EL (cell line): ENCODE data around the gene PEF1.

Experiments
- DNase-seq: peaks from one replicate; pipeline ENCODE4 v3.0.0-alpha.2; 2016

The PEF1 gene

GRCh38 chr1:31644560-31645273, at the start of gene PEF1:
TSS of gene PEF1 (minus strand) at chr1:31644876. CDS start at chr1:31644864, 12 bp downstream.
- DNase-seq: peak; percentile 98

GRCh38 chr1:31693231-31693630, 48.6 kb upstream of the PEF1 start:
- DNase-seq: no peak

DNA sequence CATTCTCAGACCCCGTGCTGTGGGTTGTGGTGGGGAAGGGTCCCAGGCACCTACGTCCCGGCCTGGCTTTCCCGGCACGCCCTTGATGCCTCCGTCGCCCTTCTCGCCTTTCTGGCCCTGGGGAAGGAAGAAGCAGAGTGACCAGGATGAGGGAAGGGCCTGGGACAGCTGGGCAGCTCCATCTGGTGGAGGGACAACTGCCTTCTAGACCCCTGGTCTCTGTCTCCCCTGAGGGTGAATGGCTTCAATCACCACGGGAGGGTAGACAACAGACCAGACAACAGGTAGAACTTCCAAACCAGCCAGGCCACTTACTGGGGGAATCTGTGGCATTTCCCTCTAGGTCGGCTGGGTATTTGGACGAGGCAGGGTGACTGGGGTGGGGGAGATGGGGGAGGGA, 47.3 kb upstream of the PEF1 start:
- DNase-seq: no peak

GRCh38 chr1:31691446-31691845, 46.8 kb upstream of the PEF1 start:
- no peak for DNase-seq

DNA sequence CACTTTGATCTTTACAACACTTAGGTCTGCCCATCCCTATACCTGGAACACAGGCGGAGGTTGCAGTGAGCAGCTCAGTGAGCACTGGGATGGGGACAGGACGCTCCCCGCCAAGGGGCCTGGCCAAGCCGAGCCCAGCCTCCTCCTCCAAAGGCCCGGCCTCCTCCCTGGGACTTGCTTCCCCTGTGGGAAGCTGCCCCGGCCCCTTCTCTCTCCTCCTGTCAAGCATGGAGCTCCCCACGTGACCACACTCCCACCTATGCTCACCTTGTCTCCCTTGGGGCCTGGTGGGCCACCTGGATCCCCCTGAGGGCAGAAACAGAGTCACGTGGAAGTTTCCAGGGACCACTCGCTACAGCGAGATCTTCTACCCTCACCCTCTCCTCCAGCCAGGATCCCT, 46.2 kb upstream of the PEF1 start:
- no peak for DNase-seq

DNA sequence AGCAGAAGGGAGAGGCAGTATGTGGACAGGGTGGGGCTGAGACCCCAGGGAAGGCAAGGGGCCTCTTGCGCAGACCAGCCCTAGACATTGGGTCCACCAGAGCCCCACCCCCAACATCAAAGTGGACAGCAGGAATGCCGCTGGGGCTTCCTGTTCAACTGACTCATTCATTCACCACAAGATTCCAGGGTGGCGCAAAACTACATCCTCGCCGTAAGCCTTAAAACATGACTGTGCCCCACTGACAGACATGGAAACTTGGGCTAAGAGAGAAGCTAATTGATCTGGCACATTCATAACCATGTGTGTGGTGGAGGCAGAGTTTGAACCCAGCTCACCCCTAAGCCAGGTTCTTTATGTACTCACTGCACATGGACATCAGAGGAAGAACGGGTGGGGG, 45.2 kb upstream of the PEF1 start:
- peak; percentile 97 for DNase-seq

DNA sequence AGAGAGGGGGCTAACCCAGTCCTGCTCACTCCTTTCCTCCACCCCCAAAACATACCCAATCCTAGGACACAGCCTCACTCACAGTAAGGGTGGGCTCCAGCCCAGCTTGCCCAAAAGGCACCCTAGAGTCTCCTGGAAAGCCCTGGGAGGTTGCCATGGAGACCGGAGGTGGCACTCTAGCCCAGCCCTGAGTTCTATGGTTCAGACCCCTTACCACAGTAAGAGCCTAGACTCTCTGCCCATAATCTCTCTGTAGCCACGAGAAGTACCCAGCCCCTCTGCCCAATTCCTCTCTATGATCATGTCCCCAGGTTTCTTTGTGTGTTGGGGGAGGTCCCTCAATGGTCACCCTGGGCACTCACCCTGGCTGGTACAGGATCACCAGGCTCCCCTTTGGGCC, 44.7 kb upstream of the PEF1 start:
- DNase-seq: no peak

- no peak for DNase-seq
These were observed 43.7 kb upstream of the PEF1 start for GRCh38 chr1:31688233-31688918.

GRCh38 chr1:31687601-31688000, 42.9 kb upstream of the PEF1 start:
- DNase-seq: no peak

DNA sequence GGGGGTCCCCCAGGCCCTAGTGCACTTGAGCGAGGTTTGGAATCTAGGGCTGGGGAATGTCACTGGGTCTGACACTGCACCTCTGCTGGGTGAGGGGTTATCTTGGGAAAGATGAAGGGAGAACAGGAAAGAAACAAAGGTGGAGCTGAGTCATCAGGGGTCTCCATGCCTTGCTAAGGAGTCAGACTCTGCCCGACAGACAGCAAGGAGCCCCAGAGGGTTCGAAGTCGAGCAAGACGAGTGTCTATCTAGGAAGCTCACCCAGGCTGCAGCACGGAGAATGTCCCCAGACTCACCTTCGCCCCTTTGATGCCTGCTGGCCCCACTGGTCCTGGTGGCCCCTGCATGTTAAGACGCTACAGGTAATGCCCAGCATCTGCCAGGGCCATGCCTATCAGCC, 41.1 kb upstream of the PEF1 start:
- no peak for DNase-seq

DNA sequence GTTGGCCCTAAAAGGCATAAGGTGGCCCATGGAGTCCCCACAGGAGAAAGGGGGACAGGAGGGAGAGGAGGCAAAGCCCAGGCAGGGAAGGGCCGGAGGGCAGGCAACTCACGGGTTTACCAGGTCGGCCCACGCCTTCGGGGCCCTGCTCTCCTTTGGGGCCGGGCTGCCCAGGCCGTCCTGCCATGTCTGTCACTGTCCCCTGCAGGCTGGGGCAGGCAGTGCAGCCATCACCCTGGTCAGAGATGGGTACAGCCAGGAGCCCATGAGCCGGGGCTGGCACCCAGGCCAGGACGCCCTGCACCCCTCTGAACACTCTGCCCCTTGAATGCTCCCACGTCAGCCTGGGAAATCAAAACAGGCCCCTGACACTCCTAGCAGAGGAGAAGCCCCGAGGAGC, 39.3 kb upstream of the PEF1 start:
- DNase-seq: no peak

- no peak for DNase-seq
These were observed 36.7 kb upstream of the PEF1 start for GRCh38 chr1:31681415-31681814.

DNA sequence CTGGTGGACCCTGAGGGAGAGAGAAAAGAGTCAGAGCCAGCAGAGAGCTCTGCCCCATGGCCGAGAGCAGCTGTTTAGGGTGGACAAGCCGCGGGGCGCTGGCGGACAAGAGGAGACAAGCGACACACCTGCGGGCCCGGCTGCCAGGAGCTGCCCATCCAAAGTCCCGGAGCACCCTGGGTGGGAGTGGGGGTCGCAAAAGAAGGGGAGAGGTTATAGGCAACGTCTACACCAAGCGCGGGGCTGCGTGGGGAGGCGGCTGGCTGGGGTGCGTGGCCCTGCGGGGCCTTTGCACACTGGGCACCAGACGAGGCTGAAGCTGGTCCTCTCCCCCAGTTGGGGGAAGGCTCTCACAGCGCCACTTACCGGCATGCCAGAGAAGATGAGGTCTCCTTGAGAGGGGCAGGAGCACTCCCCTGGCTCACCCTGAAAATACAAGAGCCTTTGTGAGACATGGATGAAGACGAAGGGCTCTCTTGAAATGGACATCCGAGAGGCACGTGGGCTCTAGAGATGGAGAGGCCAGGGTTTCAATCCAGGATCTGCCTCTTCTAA, 35.1 kb upstream of the PEF1 start:
- no peak for DNase-seq

GRCh38 chr1:31679091-31679490, 34.4 kb upstream of the PEF1 start:
- no peak for DNase-seq

DNA sequence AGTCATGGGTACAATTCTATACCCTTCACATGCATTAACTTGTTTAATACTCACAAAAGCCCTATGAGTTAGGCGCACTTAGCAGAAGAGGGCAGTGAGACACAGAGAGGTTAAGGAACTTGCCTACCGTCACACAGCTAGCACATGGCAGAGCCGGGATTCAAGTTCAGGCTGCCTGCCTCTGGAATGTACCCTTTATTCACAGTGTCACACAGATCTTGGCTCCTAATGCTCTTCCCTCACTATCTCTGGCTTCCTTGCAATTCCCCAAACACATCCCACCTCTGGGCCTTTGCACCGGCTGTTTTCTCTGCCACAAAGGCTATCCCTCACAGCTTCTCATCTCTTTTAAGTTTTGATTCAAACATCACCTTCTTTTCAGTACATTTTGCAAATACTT, 34.0 kb upstream of the PEF1 start:
- DNase-seq: no peak

DNA sequence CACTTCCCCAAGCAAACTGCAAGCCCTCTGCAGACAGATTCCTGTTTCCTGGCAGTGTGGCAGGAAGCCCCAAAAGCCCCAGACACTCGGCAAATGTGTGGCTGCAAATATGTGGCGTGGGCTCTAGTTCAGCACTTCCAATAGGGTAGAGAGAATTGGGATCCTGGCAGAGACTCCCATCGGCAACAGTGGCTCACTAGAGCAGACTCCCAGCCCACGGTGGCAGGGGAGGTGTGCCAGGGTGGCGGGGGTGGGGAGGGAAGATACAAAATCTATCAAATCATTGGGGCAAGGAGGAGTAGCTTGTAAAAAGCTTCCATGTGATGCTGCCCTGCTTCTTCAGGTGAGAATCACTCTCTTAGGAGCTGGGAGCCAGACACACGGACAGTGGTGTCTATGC, 33.3 kb upstream of the PEF1 start:
- DNase-seq: no peak

GRCh38 chr1:31677401-31677800, 32.7 kb upstream of the PEF1 start:
- DNase-seq: no peak

- DNase-seq: no peak
These were observed 31.1 kb upstream of the PEF1 start for GRCh38 chr1:31675756-31676155.

DNA sequence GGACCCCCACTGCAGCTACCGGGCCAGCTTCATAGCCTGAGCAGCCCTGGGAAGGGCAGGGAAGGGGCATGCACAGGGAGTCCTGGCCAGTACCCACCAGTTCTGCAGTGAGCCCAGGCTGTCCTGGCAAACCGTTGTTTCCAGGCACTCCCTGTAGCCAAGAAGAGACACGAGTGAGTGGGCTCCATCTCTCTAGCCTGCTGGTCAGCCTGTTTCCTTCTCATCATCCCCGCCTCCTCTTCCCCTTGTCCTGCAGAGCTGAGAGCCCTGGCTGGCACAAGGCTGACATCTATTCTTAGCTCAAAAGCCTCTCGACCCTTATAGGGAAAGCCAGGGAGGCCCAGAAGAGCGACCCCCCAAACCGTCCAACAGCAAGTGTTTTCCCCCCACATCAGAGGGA, 30.5 kb upstream of the PEF1 start:
- no peak for DNase-seq

DNA sequence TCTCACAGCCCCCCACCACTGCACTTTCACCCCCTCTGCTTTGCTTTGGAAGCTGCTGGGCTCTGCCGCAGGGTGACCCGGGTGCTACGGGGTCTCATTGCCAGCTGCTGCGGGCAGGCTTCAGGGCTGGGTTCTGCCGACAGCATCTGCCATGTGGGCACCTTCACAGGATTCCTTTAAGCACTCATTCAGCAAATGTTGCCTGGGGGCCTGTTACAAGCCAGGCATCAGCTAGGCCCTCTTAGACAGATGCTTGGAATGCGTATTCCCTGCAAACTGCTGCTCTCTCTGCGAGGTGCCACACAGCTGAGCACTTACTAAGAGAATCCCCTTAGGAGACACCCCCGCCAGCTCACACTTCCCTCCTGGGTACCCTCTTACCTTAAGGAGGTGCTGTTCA, 29.9 kb upstream of the PEF1 start:
- DNase-seq: peak; percentile 81

DNA sequence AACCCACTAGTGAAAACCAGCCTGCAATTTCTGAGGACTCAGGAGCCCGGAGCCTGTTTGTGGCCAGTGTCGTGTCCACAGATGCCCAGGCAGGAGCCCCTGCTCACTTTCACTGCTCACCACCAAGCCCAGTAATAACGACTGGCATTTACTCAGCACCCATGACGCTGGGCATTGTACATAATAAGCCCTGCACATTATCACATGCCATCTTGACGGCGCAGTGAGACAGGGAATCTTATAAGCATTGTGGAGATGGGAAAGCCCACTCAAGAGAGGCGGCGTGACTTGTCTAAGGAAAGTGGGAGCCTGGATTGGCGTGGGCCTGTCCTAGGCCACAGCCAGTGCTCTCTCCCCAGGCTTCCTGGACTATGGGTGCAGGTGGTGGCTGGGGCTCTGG, 28.8 kb upstream of the PEF1 start:
- no peak for DNase-seq

GRCh38 chr1:31672986-31673385, 28.3 kb upstream of the PEF1 start:
- DNase-seq: no peak

DNA sequence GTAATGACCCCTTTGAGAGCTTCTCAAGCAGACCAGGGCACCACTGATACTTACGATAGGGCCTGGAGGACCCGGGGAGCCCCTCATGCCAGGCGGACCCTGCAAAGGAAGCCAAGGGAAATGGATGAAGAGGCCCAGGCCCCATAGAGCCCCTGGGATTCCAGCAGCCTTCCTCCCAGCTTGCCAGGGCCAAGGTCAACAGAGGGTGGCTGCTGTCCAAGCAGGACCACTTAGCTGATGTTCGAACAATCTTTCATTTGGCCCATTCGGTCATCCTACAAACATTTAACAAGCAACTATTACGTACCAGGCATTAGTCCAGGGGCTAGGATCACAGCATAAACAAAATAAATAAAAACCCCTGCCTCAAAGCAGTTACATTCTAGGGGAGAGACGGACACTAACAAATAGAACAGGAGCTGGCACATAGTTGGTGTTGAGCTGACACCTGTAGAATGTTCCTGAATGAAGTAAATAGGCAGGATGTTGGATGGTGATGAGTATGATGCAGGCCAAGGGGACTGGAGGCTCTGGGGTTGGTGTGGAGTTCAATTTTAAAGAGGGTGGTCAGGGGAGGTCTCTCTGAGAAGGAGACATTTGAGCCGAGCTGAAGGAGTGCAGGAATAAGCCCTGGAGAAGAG, 27.0 kb upstream of the PEF1 start:
- no peak for DNase-seq

GRCh38 chr1:31671147-31671546, 26.5 kb upstream of the PEF1 start:
- DNase-seq: no peak
